Astrocyte (in vitro differentiated cells and primary cell): Measurements from ENCODE around the gene CSKMT. TPM values are rescaled to one million over a fixed set of nuclear protein-coding genes. Genes with fewer than 3 reads are reported as not detected.
A peak's percentile ranks its signal among the peaks of the same experiment; 100 is the strongest.

Experiments used
- DNase-seq: peaks from one replicate; pipeline ENCODE4 v3.0.0-alpha.2; 2010; ENCODE audit warnings: low read depth
- FAIRE-seq: peaks from 2 replicates; lab custom pipeline; 2011; peaks lifted over from hg19 to GRCh38; lab: Jason Lieb, UNC
- H2AFZ ChIP-seq: 2 replicates; pipeline ENCODE4 v1.6.0; 2012; ENCODE audit warnings: low read depth, low read length, inconsistent platforms
- H3K27ac ChIP-seq: 2 replicates; pipeline ENCODE4 v1.5.1; 2011; ENCODE audit warnings: low read depth, low read length, inconsistent platforms
- H3K27me3 ChIP-seq: 2 replicates; pipeline ENCODE4 v1.6.0; 2011; ENCODE audit warnings: low read length, inconsistent platforms; ENCODE audit not compliant: insufficient read depth
- H3K36me3 ChIP-seq: 2 replicates; pipeline ENCODE4 v1.5.1; 2011; ENCODE audit warnings: low read length, inconsistent platforms; ENCODE audit not compliant: insufficient read depth
- H3K4me1 ChIP-seq: 2 replicates; pipeline ENCODE4 v1.5.1; 2011; ENCODE audit warnings: low read length, inconsistent platforms; ENCODE audit not compliant: insufficient read depth
- H3K4me2 ChIP-seq: 2 replicates; pipeline ENCODE4 v1.6.0; 2012; ENCODE audit warnings: low read length, inconsistent platforms
- H3K4me3 ChIP-seq: 2 replicates; pipeline ENCODE4 v1.5.1; 2011; ENCODE audit warnings: low read depth, mild to moderate bottlenecking, low read length, inconsistent platforms; ENCODE audit not compliant: insufficient read depth
- H3K79me2 ChIP-seq: 2 replicates; pipeline ENCODE4 v1.6.0; 2012; ENCODE audit warnings: mild to moderate bottlenecking, low read length, inconsistent platforms; ENCODE audit not compliant: insufficient read depth
- H3K9ac ChIP-seq: 2 replicates; pipeline ENCODE4 v1.6.0; 2012; ENCODE audit warnings: mild to moderate bottlenecking, low read length, inconsistent platforms
- H3K9me3 ChIP-seq: 2 replicates; pipeline ENCODE4 v1.5.1; 2012; ENCODE audit warnings: low read depth, mild to moderate bottlenecking, low read length, inconsistent platforms; ENCODE audit not compliant: insufficient read depth
- H4K20me1 ChIP-seq: 2 replicates; pipeline ENCODE4 v1.6.0; 2012; ENCODE audit warnings: low read length, inconsistent platforms; ENCODE audit not compliant: insufficient read depth
- H3K27ac Mint-ChIP-seq: one replicate; pipeline ENCODE4 v1.8.0; 2021; ENCODE audit warnings: mild to moderate bottlenecking, mixed read lengths; ENCODE audit not compliant: unreplicated experiment
- H3K27me3 Mint-ChIP-seq: one replicate; pipeline ENCODE4 v1.8.0; 2021; ENCODE audit warnings: low read depth, mixed read lengths; ENCODE audit not compliant: unreplicated experiment
- H3K36me3 Mint-ChIP-seq: one replicate; pipeline ENCODE4 v1.8.0; 2021; ENCODE audit warnings: low read depth, mixed read lengths; ENCODE audit not compliant: unreplicated experiment
- H3K4me1 Mint-ChIP-seq: one replicate; pipeline ENCODE4 v1.8.0; 2021; ENCODE audit warnings: low read depth, mixed read lengths; ENCODE audit not compliant: unreplicated experiment
- H3K4me3 Mint-ChIP-seq: one replicate; pipeline ENCODE4 v1.8.0; 2021; ENCODE audit warnings: mild to moderate bottlenecking, moderate library complexity, mixed read lengths; ENCODE audit not compliant: unreplicated experiment
- H3K9me3 Mint-ChIP-seq: one replicate; pipeline ENCODE4 v1.8.0; 2021; ENCODE audit warnings: mild to moderate bottlenecking, mixed read lengths; ENCODE audit not compliant: unreplicated experiment
- EZH2 ChIP-seq: IDR thresholded peaks from 2 replicates; pipeline ENCODE4 v1.6.1; 2012; ENCODE audit warnings: mild to moderate bottlenecking, low read length, inconsistent platforms; ENCODE audit not compliant: insufficient read depth
- total RNA-seq: library from RNA; stranded (reverse); gene quantifications from 2 replicates; pipeline ENCODE4 v1.2.1, GENCODE V29; 2021
- TF ChIP-seq, protein P1 (sequence below): IDR thresholded peaks from 2 replicates; pipeline ENCODE4 v1.5.1; 2011; ENCODE audit warnings: low read depth, mild to moderate bottlenecking, inconsistent platforms, low read length, moderate library complexity; ENCODE audit not compliant: insufficient read depth

Gene CSKMT
- total RNA-seq, 1 donor from 2014 or later: 23.3 TPM

DNA sequence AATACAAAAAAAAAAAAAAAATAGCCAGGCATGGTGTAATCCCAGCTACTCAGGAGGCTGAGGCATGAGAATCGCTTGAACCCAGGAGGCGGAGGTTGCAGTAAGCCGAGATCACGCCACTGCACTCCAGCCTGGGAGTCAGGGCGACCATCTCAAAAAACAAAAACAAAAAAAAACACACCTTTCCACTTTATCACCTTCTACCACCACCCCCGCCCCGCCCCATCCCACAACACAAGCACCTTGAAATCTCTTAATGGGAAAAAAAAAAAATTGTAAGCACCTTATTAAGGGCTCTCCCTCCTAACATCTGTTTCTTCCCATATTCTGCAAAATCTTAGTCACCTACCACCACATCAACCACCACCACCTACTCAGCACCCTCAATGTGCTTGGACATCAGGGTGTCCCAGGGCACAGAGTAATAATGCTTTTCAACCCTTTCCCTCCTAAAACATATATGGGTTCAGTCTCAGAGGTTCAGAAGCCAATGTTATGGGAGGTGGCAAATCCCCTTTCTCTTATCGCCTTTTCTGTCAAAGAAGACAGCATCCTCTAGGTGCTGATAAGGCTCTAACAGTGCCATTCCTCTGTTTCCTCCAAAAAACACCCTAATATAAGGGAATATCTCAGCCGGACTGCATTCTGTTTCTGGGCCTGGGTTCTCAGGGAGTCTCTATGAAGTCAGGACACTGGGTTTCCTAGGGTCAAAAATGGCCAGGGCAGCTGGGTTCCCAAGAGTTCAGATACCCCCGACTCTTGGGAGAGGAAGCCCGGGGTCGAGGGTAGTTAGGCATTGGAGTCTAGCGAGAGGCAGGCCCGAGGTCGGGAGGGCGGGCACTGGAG is 12.7 kb upstream of the CSKMT start:
- peaks cover 4% of the 10 kb centered on the region for H3K4me1 Mint-ChIP-seq
- H3K79me2 ChIP-seq: peaks cover 46% of the 10 kb centered on the region
- H3K27ac ChIP-seq: peak overlapping the region; percentile 76
- no peaks in the 10 kb centered on the region for H3K36me3 Mint-ChIP-seq
- H3K27me3 ChIP-seq: no peaks in the 10 kb centered on the region
- H3K4me1 ChIP-seq: peaks cover 7% of the 10 kb centered on the region
- peaks cover 9% of the 10 kb centered on the region for H3K36me3 ChIP-seq
- H3K9me3 ChIP-seq: no peaks in the 10 kb centered on the region
- no peak for DNase-seq
- peak overlapping the region; percentile 94 for H3K4me2 ChIP-seq
- no peak for TF ChIP-seq EZH2
- TF ChIP-seq, protein P1, sequence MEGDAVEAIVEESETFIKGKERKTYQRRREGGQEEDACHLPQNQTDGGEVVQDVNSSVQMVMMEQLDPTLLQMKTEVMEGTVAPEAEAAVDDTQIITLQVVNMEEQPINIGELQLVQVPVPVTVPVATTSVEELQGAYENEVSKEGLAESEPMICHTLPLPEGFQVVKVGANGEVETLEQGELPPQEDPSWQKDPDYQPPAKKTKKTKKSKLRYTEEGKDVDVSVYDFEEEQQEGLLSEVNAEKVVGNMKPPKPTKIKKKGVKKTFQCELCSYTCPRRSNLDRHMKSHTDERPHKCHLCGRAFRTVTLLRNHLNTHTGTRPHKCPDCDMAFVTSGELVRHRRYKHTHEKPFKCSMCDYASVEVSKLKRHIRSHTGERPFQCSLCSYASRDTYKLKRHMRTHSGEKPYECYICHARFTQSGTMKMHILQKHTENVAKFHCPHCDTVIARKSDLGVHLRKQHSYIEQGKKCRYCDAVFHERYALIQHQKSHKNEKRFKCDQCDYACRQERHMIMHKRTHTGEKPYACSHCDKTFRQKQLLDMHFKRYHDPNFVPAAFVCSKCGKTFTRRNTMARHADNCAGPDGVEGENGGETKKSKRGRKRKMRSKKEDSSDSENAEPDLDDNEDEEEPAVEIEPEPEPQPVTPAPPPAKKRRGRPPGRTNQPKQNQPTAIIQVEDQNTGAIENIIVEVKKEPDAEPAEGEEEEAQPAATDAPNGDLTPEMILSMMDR: no peak
- no peak for FAIRE-seq
- peak overlapping the region; percentile 31 for H3K27ac Mint-ChIP-seq
- H3K9ac ChIP-seq: peak overlapping the region; percentile 87
- H3K4me3 ChIP-seq: peak overlapping the region; percentile 67
- no peaks in the 10 kb centered on the region for H3K9me3 Mint-ChIP-seq
- H3K4me3 Mint-ChIP-seq: peak overlapping the region; percentile 90
- peak overlapping the region; percentile 91 for H2AFZ ChIP-seq
- H3K27me3 Mint-ChIP-seq: no peaks in the 10 kb centered on the region
- peaks cover 3% of the 10 kb centered on the region for H4K20me1 ChIP-seq

DNA sequence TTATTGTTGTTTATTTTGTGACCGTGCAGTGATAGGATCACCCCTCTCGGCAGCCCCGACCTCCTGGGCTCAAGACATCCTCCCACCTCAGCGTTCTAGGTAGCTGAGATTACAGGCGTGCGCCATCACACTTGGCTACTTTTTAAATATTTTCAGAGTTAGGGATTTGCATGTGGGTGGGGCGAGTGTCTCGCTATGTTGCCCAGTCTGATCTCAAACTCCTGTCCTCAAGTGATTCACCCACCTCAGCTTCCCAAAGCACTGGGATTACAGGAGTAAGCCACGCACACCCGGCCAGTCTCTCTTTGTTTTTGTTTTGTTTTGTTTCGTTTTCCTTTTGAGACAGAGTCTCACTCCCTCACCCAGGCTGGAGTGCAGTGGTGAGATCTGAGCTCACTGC is 10.8 kb upstream of the CSKMT start:
- Histone ChIP-seq H4K20me1 (peaks cover 3% of the 10 kb centered on the region), H3K4me1 (peaks cover 7% of the 10 kb centered on the region), H3K9ac (no peak overlapping the region), H2AFZ (no peak overlapping the region), H3K4me3 (no peak overlapping the region), H3K4me2 (no peak overlapping the region), H3K36me3 (peaks cover 3% of the 10 kb centered on the region), H3K27me3 (no peaks in the 10 kb centered on the region), H3K27ac (no peak overlapping the region), H3K79me2 (peaks cover 35% of the 10 kb centered on the region), H3K9me3 (no peaks in the 10 kb centered on the region)
- no peaks in the 10 kb centered on the region for H3K36me3 Mint-ChIP-seq
- H3K27me3 Mint-ChIP-seq: no peaks in the 10 kb centered on the region
- no peak overlapping the region for H3K27ac Mint-ChIP-seq
- H3K4me3 Mint-ChIP-seq: peak overlapping the region; percentile 68
- FAIRE-seq (no peak), DNase-seq (no peak)
- no peaks in the 10 kb centered on the region for H3K9me3 Mint-ChIP-seq
- H3K4me1 Mint-ChIP-seq: peaks cover 4% of the 10 kb centered on the region
- TF ChIP-seq EZH2: no peak
- TF ChIP-seq, protein P1: no peak
